ENCODE measurements around the gene ISLR2. TPM values are rescaled to one million over a fixed set of nuclear protein-coding genes. Genes with fewer than 3 reads are reported as not detected.
A peak's percentile ranks its signal among the peaks of the same experiment; 100 is the strongest.

The ISLR2 gene
- total RNA-seq, 2 donors from 2014 or later = not detected

- peaks cover 34% of the 10 kb centered on the region for H3K27me3 Mint-ChIP-seq
- H3K36me3 Mint-ChIP-seq (ENCODE audit: low read depth) = no peaks in the 10 kb centered on the region
- H3K4me1 Mint-ChIP-seq = peaks cover 4% of the 10 kb centered on the region
- no peaks in the 10 kb centered on the region for H3K9me3 ChIP-seq (ENCODE audit: control insufficient read depth, low read length, poor library complexity, severe bottlenecking)
- DNase-seq (no peak), ATAC-seq (no peak)
- H3K27ac Mint-ChIP-seq = no peak overlapping the region
- no peak overlapping the region for H3K4me3 Mint-ChIP-seq
These were observed 40.6 kb downstream of the ISLR2 start for GRCh38 chr15:74170875-74171578.

- Mint-ChIP-seq H3K36me3 (ENCODE audit: low read depth) (no peaks in the 10 kb centered on the region), H3K27ac (no peak overlapping the region), H3K4me3 (no peak overlapping the region), H3K27me3 (peaks cover 42% of the 10 kb centered on the region), H3K4me1 (peaks cover 5% of the 10 kb centered on the region)
- DNase-seq = no peak
- H3K9me3 ChIP-seq (ENCODE audit: control insufficient read depth, low read length, poor library complexity, severe bottlenecking) = no peaks in the 10 kb centered on the region
- no peak for ATAC-seq
These were observed 41.7 kb downstream of the ISLR2 start for GRCh38 chr15:74171965-74172541.

GRCh38 chr15:74172701-74173379 lies 42.5 kb downstream of the ISLR2 start:
- peaks cover 6% of the 10 kb centered on the region for H3K4me1 Mint-ChIP-seq
- no peak overlapping the region for H3K4me3 Mint-ChIP-seq
- H3K27me3 Mint-ChIP-seq = peaks cover 46% of the 10 kb centered on the region
- no peaks in the 10 kb centered on the region for H3K36me3 Mint-ChIP-seq (ENCODE audit: low read depth)
- DNase-seq (no peak), ATAC-seq (no peak)
- no peaks in the 10 kb centered on the region for H3K9me3 ChIP-seq (ENCODE audit: control insufficient read depth, low read length, poor library complexity, severe bottlenecking)
- H3K27ac Mint-ChIP-seq = no peak overlapping the region

- no peak within 1 kb of the TSS for H3K27ac Mint-ChIP-seq
- H3K9me3 ChIP-seq (ENCODE audit: control insufficient read depth, low read length, poor library complexity, severe bottlenecking) = no peaks in the 10 kb centered on the region
- no peak for ATAC-seq
- peaks cover 6% of the 10 kb centered on the region for H3K4me1 Mint-ChIP-seq
- DNase-seq = no peak
- H3K27me3 Mint-ChIP-seq = peaks cover 45% of the 10 kb centered on the region
- no peak within 1 kb of the TSS for H3K4me3 Mint-ChIP-seq
- H3K36me3 Mint-ChIP-seq (ENCODE audit: low read depth) = no peaks in the 10 kb centered on the region
These were observed 43.2 kb downstream of the ISLR2 start, which contains the start of gene ISLR for GRCh38 chr15:74173380-74174218. ISLR (plus strand) TSS chr15:74173710; CDS start chr15:74174859, 1,149 bp downstream.

- Mint-ChIP-seq H3K4me3 (no peak overlapping the region), H3K27me3 (peaks cover 45% of the 10 kb centered on the region), H3K36me3 (ENCODE audit: low read depth) (no peaks in the 10 kb centered on the region), H3K27ac (no peak overlapping the region), H3K4me1 (peaks cover 10% of the 10 kb centered on the region)
- ATAC-seq (no peak), DNase-seq (no peak)
- no peaks in the 10 kb centered on the region for H3K9me3 ChIP-seq (ENCODE audit: control insufficient read depth, low read length, poor library complexity, severe bottlenecking)
These were observed 44.0 kb downstream of the ISLR2 start for GRCh38 chr15:74174219-74174957.

GRCh38 chr15:74174958-74175253 lies 44.5 kb downstream of the ISLR2 start:
- H3K9me3 ChIP-seq (ENCODE audit: control insufficient read depth, low read length, poor library complexity, severe bottlenecking) = no peaks in the 10 kb centered on the region
- Mint-ChIP-seq H3K27me3 (peaks cover 45% of the 10 kb centered on the region), H3K4me3 (no peak overlapping the region), H3K27ac (no peak overlapping the region), H3K4me1 (peaks cover 10% of the 10 kb centered on the region), H3K36me3 (ENCODE audit: low read depth) (no peaks in the 10 kb centered on the region)
- DNase-seq (no peak), ATAC-seq (no peak)

- no peaks in the 10 kb centered on the region for H3K36me3 Mint-ChIP-seq (ENCODE audit: low read depth)
- ATAC-seq = no peak
- peaks cover 45% of the 10 kb centered on the region for H3K27me3 Mint-ChIP-seq
- H3K9me3 ChIP-seq (ENCODE audit: control insufficient read depth, low read length, poor library complexity, severe bottlenecking) = no peaks in the 10 kb centered on the region
- H3K4me1 Mint-ChIP-seq = peaks cover 10% of the 10 kb centered on the region
- no peak overlapping the region for H3K4me3 Mint-ChIP-seq
- peak overlapping the region; percentile 62 for H3K27ac Mint-ChIP-seq
- DNase-seq = no peak
These were observed 45.1 kb downstream of the ISLR2 start for GRCh38 chr15:74175271-74176191.

- Mint-ChIP-seq H3K4me3 (no peak overlapping the region), H3K27me3 (peaks cover 51% of the 10 kb centered on the region), H3K36me3 (ENCODE audit: low read depth) (no peaks in the 10 kb centered on the region), H3K4me1 (peaks cover 10% of the 10 kb centered on the region), H3K27ac (peak overlapping the region; percentile 62)
- DNase-seq (no peak), ATAC-seq (no peak)
- no peaks in the 10 kb centered on the region for H3K9me3 ChIP-seq (ENCODE audit: control insufficient read depth, low read length, poor library complexity, severe bottlenecking)
These were observed 46.2 kb downstream of the ISLR2 start for GRCh38 chr15:74176262-74177214.

GRCh38 chr15:74178326-74179100 lies 48.1 kb downstream of the ISLR2 start:
- DNase-seq (no peak), ATAC-seq (no peak)
- Mint-ChIP-seq H3K4me3 (no peak overlapping the region), H3K36me3 (ENCODE audit: low read depth) (no peaks in the 10 kb centered on the region), H3K27ac (no peak overlapping the region), H3K27me3 (peaks cover 58% of the 10 kb centered on the region), H3K4me1 (peaks cover 6% of the 10 kb centered on the region)
- H3K9me3 ChIP-seq (ENCODE audit: control insufficient read depth, low read length, poor library complexity, severe bottlenecking) = no peaks in the 10 kb centered on the region

- H3K4me1 Mint-ChIP-seq = peaks cover 6% of the 10 kb centered on the region
- DNase-seq (no peak), ATAC-seq (no peak)
- H3K4me3 Mint-ChIP-seq = peak overlapping the region; percentile 59
- no peaks in the 10 kb centered on the region for H3K36me3 Mint-ChIP-seq (ENCODE audit: low read depth)
- H3K27ac Mint-ChIP-seq = no peak overlapping the region
- peaks cover 58% of the 10 kb centered on the region for H3K27me3 Mint-ChIP-seq
- H3K9me3 ChIP-seq (ENCODE audit: control insufficient read depth, low read length, poor library complexity, severe bottlenecking) = no peaks in the 10 kb centered on the region
These were observed 48.9 kb downstream of the ISLR2 start for GRCh38 chr15:74179101-74179841.

Measured in T-helper 17 cell (primary cell).